ENCODE data around the gene CD101.

Gene CD101

GRCh38 chr1:117025568-117025967 is 24.0 kb downstream of the CD101 start:
- H3K4me1 ChIP-seq (ENCODE audit: control insufficient read depth in 2 of 2, insufficient read depth in 1 of 2, low read depth in 1 of 2, low read length in 2 of 2): no peaks in the 10 kb centered on the region
- H4K8ac ChIP-seq (ENCODE audit: low read depth, low read length): no peak overlapping the region
- no peak overlapping the region for H3K9ac ChIP-seq (ENCODE audit: low read depth, low read length, poor library complexity)
- no peak overlapping the region for H2BK15ac ChIP-seq (ENCODE audit: low read length)
- DNase-seq (ENCODE audit: low spot score): no peak
- no peak overlapping the region for H2BK12ac ChIP-seq (ENCODE audit: low read length)
- H3K79me1 ChIP-seq (ENCODE audit: low read depth, low read length): no peaks in the 10 kb centered on the region
- H3K4me2 ChIP-seq (ENCODE audit: insufficient read depth, low read length, poor library complexity, severe bottlenecking): no peak overlapping the region
- WGBS, 2 donors (ENCODE audit: extremely low coverage in 2 of 2, insufficient read length in 2 of 2, insufficient replicate concordance in 1 of 2): no CpG with 5 or more reads among the region's 7 CpGs
- no peaks in the 10 kb centered on the region for H3K9me3 ChIP-seq (replicated peaks in 1 of 2; ENCODE audit: control insufficient read depth in 2 of 2, insufficient read depth in 1 of 2, low read depth in 1 of 2, low read length in 2 of 2)
- no peak overlapping the region for H3K4ac ChIP-seq (ENCODE audit: low read length)
- H3K27ac ChIP-seq (replicated peaks; ENCODE audit: low read length): no peak overlapping the region
- no peak overlapping the region for H3K18ac ChIP-seq (ENCODE audit: low read length)
- H2AFZ ChIP-seq (ENCODE audit: low read length): no peak overlapping the region
- no peak overlapping the region for H3K23ac ChIP-seq (ENCODE audit: low read depth, low read length, poor library complexity)
- no peak overlapping the region for H2BK5ac ChIP-seq (ENCODE audit: low read length)
- no peak overlapping the region for H3K14ac ChIP-seq (ENCODE audit: low read length)
- H3K4me3 ChIP-seq (ENCODE audit: low read length in 2 of 2): no peak overlapping the region
- H3K36me3 ChIP-seq (replicated peaks in 1 of 2; ENCODE audit: control insufficient read depth in 2 of 2, insufficient read depth in 2 of 2, low read length in 2 of 2): no peaks in the 10 kb centered on the region
- H4K91ac ChIP-seq (ENCODE audit: low read depth, low read length, poor library complexity): no peak overlapping the region
- no peaks in the 10 kb centered on the region for H3K27me3 ChIP-seq (ENCODE audit: control insufficient read depth in 3 of 3, insufficient read depth in 3 of 3, low read depth in 1 of 3, low read length in 3 of 3)
- H2BK120ac ChIP-seq (ENCODE audit: low read depth, low read length): no peak overlapping the region
- H2AK5ac ChIP-seq (ENCODE audit: low read depth, low read length): no peak overlapping the region

GRCh38 chr1:117026361-117026760 is 24.8 kb downstream of the CD101 start:
- H2AK5ac ChIP-seq (ENCODE audit: low read depth, low read length): no peak overlapping the region

GRCh38 chr1:117029685-117030084 is 28.1 kb downstream of the CD101 start:
- H2BK5ac ChIP-seq (ENCODE audit: low read length): no peak overlapping the region
- H3K27me3 ChIP-seq (ENCODE audit: control insufficient read depth in 3 of 3, insufficient read depth in 3 of 3, low read depth in 1 of 3, low read length in 3 of 3): no peaks in the 10 kb centered on the region
- no peak overlapping the region for H4K8ac ChIP-seq (ENCODE audit: low read depth, low read length)
- no peak overlapping the region for H3K9ac ChIP-seq (ENCODE audit: low read depth, low read length, poor library complexity)
- H3K4ac ChIP-seq (ENCODE audit: low read length): no peak overlapping the region
- H3K27ac ChIP-seq (replicated peaks; ENCODE audit: low read length): no peak overlapping the region
- no peak overlapping the region for H3K4me2 ChIP-seq (ENCODE audit: insufficient read depth, low read length, poor library complexity, severe bottlenecking)
- H2BK15ac ChIP-seq (ENCODE audit: low read length): no peak overlapping the region
- H3K14ac ChIP-seq (ENCODE audit: low read length): no peak overlapping the region
- no CpG with 5 or more reads among the region's 1 CpG for WGBS, 2 donors (ENCODE audit: extremely low coverage in 2 of 2, insufficient read length in 2 of 2, insufficient replicate concordance in 1 of 2)
- DNase-seq (ENCODE audit: low spot score): no peak
- H3K18ac ChIP-seq (ENCODE audit: low read length): no peak overlapping the region
- H3K79me1 ChIP-seq (ENCODE audit: low read depth, low read length): no peaks in the 10 kb centered on the region
- peaks cover 0 to 2% of the 10 kb centered on the region in 2 donors for H3K9me3 ChIP-seq (replicated peaks in 1 of 2; ENCODE audit: control insufficient read depth in 2 of 2, insufficient read depth in 1 of 2, low read depth in 1 of 2, low read length in 2 of 2)
- H3K36me3 ChIP-seq (replicated peaks in 1 of 2; ENCODE audit: control insufficient read depth in 2 of 2, insufficient read depth in 2 of 2, low read length in 2 of 2): no peaks in the 10 kb centered on the region
- no peak overlapping the region for H2BK12ac ChIP-seq (ENCODE audit: low read length)
- H2BK120ac ChIP-seq (ENCODE audit: low read depth, low read length): no peak overlapping the region
- H3K4me1 ChIP-seq (ENCODE audit: control insufficient read depth in 2 of 2, insufficient read depth in 1 of 2, low read depth in 1 of 2, low read length in 2 of 2): peaks cover 2 to 4% of the 10 kb centered on the region in 2 donors
- no peak overlapping the region for H2AFZ ChIP-seq (ENCODE audit: low read length)
- H4K91ac ChIP-seq (ENCODE audit: low read depth, low read length, poor library complexity): no peak overlapping the region
- no peak overlapping the region for H3K4me3 ChIP-seq (ENCODE audit: low read length in 2 of 2)
- no peak overlapping the region for H3K23ac ChIP-seq (ENCODE audit: low read depth, low read length, poor library complexity)
- H2AK5ac ChIP-seq (ENCODE audit: low read depth, low read length): no peak overlapping the region

More at GRCh38 chr1:117026361-117026760, 24.8 kb downstream of the CD101 start:
- H4K8ac ChIP-seq (ENCODE audit: low read depth, low read length): no peak overlapping the region
- H3K9ac ChIP-seq (ENCODE audit: low read depth, low read length, poor library complexity): no peak overlapping the region
- no peak overlapping the region for H3K27ac ChIP-seq (replicated peaks; ENCODE audit: low read length)
- no peak overlapping the region for H3K23ac ChIP-seq (ENCODE audit: low read depth, low read length, poor library complexity)
- H2BK5ac ChIP-seq (ENCODE audit: low read length): no peak overlapping the region
- no peak overlapping the region for H2BK120ac ChIP-seq (ENCODE audit: low read depth, low read length)
- H3K27me3 ChIP-seq (ENCODE audit: control insufficient read depth in 3 of 3, insufficient read depth in 3 of 3, low read depth in 1 of 3, low read length in 3 of 3): no peaks in the 10 kb centered on the region
- H3K36me3 ChIP-seq (replicated peaks in 1 of 2; ENCODE audit: control insufficient read depth in 2 of 2, insufficient read depth in 2 of 2, low read length in 2 of 2): no peaks in the 10 kb centered on the region
- H4K91ac ChIP-seq (ENCODE audit: low read depth, low read length, poor library complexity): no peak overlapping the region
- H3K18ac ChIP-seq (ENCODE audit: low read length): no peak overlapping the region
- H2AFZ ChIP-seq (ENCODE audit: low read length): no peak overlapping the region
- H3K4me3 ChIP-seq (ENCODE audit: low read length in 2 of 2): no peak overlapping the region
- H3K14ac ChIP-seq (ENCODE audit: low read length): no peak overlapping the region
- H3K79me1 ChIP-seq (ENCODE audit: low read depth, low read length): no peaks in the 10 kb centered on the region
- no peak overlapping the region for H3K4ac ChIP-seq (ENCODE audit: low read length)
- DNase-seq (ENCODE audit: low spot score): no peak
- no peak overlapping the region for H2BK15ac ChIP-seq (ENCODE audit: low read length)
- H3K9me3 ChIP-seq (replicated peaks in 1 of 2; ENCODE audit: control insufficient read depth in 2 of 2, insufficient read depth in 1 of 2, low read depth in 1 of 2, low read length in 2 of 2): no peaks in the 10 kb centered on the region
- H2BK12ac ChIP-seq (ENCODE audit: low read length): no peak overlapping the region
- WGBS, 2 donors (ENCODE audit: extremely low coverage in 2 of 2, insufficient read length in 2 of 2, insufficient replicate concordance in 1 of 2): no CpG with 5 or more reads among the region's 6 CpGs
- no peaks in the 10 kb centered on the region for H3K4me1 ChIP-seq (ENCODE audit: control insufficient read depth in 2 of 2, insufficient read depth in 1 of 2, low read depth in 1 of 2, low read length in 2 of 2)
- H3K4me2 ChIP-seq (ENCODE audit: insufficient read depth, low read length, poor library complexity, severe bottlenecking): no peak overlapping the region

GRCh38 chr1:117030271-117030877 is 28.8 kb downstream of the CD101 start:
- Histone ChIP-seq H2AFZ (ENCODE audit: low read length) (no peak overlapping the region), H3K27ac (replicated peaks; ENCODE audit: low read length) (no peak overlapping the region), H3K79me1 (ENCODE audit: low read depth, low read length) (no peaks in the 10 kb centered on the region), H3K4me3 (ENCODE audit: low read length in 2 of 2) (no peak overlapping the region), H2BK120ac (ENCODE audit: low read depth, low read length) (no peak overlapping the region), H3K4me2 (ENCODE audit: insufficient read depth, low read length, poor library complexity, severe bottlenecking) (no peak overlapping the region), H4K91ac (ENCODE audit: low read depth, low read length, poor library complexity) (no peak overlapping the region), H3K27me3 (ENCODE audit: control insufficient read depth in 3 of 3, insufficient read depth in 3 of 3, low read depth in 1 of 3, low read length in 3 of 3) (no peaks in the 10 kb centered on the region), H3K9ac (ENCODE audit: low read depth, low read length, poor library complexity) (no peak overlapping the region), H3K36me3 (replicated peaks in 1 of 2; ENCODE audit: control insufficient read depth in 2 of 2, insufficient read depth in 2 of 2, low read length in 2 of 2) (no peaks in the 10 kb centered on the region), H2BK5ac (ENCODE audit: low read length) (no peak overlapping the region), H2BK12ac (ENCODE audit: low read length) (no peak overlapping the region), H3K14ac (ENCODE audit: low read length) (no peak overlapping the region), H3K23ac (ENCODE audit: low read depth, low read length, poor library complexity) (no peak overlapping the region), H2BK15ac (ENCODE audit: low read length) (no peak overlapping the region), H2AK5ac (ENCODE audit: low read depth, low read length) (no peak overlapping the region), H3K18ac (ENCODE audit: low read length) (no peak overlapping the region), H3K9me3 (replicated peaks in 1 of 2; ENCODE audit: control insufficient read depth in 2 of 2, insufficient read depth in 1 of 2, low read depth in 1 of 2, low read length in 2 of 2) (peaks cover 0 to 2% of the 10 kb centered on the region in 2 donors), H3K4me1 (ENCODE audit: control insufficient read depth in 2 of 2, insufficient read depth in 1 of 2, low read depth in 1 of 2, low read length in 2 of 2) (peaks cover 2 to 4% of the 10 kb centered on the region in 2 donors), H4K8ac (ENCODE audit: low read depth, low read length) (no peak overlapping the region), H3K4ac (ENCODE audit: low read length) (no peak overlapping the region)
- DNase-seq (ENCODE audit: low spot score): no peak
- no CpG with 5 or more reads among the region's 1 CpG for WGBS, 2 donors (ENCODE audit: extremely low coverage in 2 of 2, insufficient read length in 2 of 2, insufficient replicate concordance in 1 of 2)

Data from neuronal stem cell (in vitro differentiated cells).